ENCODE results near the gene ACTMAP. TPM values are rescaled to one million over a fixed set of nuclear protein-coding genes. Genes with fewer than 3 reads are reported as not detected.

ACTMAP gene
- polyA plus RNA-seq, 3 donors: 4.3 to 13.0 (median 8.5) TPM

- Mint-ChIP-seq H3K27me3 (ENCODE audit: low read depth in 3 of 3) (peaks cover 0 to 3% (median 0%) of the 10 kb centered on the region in 3 donors), H3K9me3 (no peaks in the 10 kb centered on the region), H3K4me3 (peak overlapping the region; percentile 91 to 96), H3K4me1 (peaks cover 68% of the 10 kb centered on the region), H3K27ac (peak overlapping the region; percentile 83 to 97 (median 90)), H3K36me3 (peaks cover 34 to 55% of the 10 kb centered on the region in 2 donors)
- Histone ChIP-seq H3K4me3 (replicated peaks in 1 of 3; ENCODE audit: low read depth in 2 of 3, low read length in 3 of 3) (peak overlapping the region; percentile 94), H4K20me1 (ENCODE audit: insufficient read depth, low read length) (peaks cover 54% of the 10 kb centered on the region), H3K79me2 (ENCODE audit: insufficient read depth, low read length) (peaks cover 57% of the 10 kb centered on the region), H3K4me2 (replicated peaks; ENCODE audit: extremely low read depth, low read length, poor library complexity, severe bottlenecking) (peak overlapping the region; percentile 94), H3K9ac (ENCODE audit: insufficient read depth, low read length, poor library complexity, severe bottlenecking) (peak overlapping the region; percentile 72), H3K27ac (ENCODE audit: low read depth in 1 of 2, low read length in 2 of 2) (peak overlapping the region; percentile 61 to 83), H2AFZ (ENCODE audit: insufficient read depth, low read depth, low read length, poor library complexity, severe bottlenecking) (no peak overlapping the region), H3K4me1 (ENCODE audit: control insufficient read depth in 1 of 2, insufficient read depth in 2 of 2, low read length in 2 of 2) (peaks cover 60 to 61% of the 10 kb centered on the region in 2 donors), H3K27me3 (ENCODE audit: control insufficient read depth in 2 of 2, insufficient read depth in 2 of 2, low read length in 2 of 2) (no peaks in the 10 kb centered on the region), H3K36me3 (replicated peaks in 1 of 2; ENCODE audit: control insufficient read depth in 1 of 2, insufficient read depth in 2 of 2, low read length in 2 of 2) (peaks cover 29 to 46% of the 10 kb centered on the region in 2 donors), H3K9me3 (replicated peaks in 1 of 2; ENCODE audit: control insufficient read depth in 1 of 2, insufficient read depth in 1 of 2, low read length in 2 of 2) (no peaks in the 10 kb centered on the region)
- no peak for DNase-seq
- intact Hi-C loops (cut with micrococcal nuclease): loop anchor here (5.0 to 10.0 kb wide), 2 partner anchors 45 to 47 kb away; partner anchors contain the start of genes ACTMAP (in 2 of the 2) and SNRPA (in 2 of the 2)
- no peak for TF ChIP-seq CTCF (IDR thresholded peaks at IDR 0.05)
- WGBS (ENCODE audit: insufficient coverage): 1% methylated on average over 34 of the region's 40 CpGs
These were observed 49.5 kb upstream of the ACTMAP start for GRCh38 chr19:40799558-40800338.

- Mint-ChIP-seq H3K9me3 (no peaks in the 10 kb centered on the region), H3K4me1 (peaks cover 60% of the 10 kb centered on the region), H3K27me3 (ENCODE audit: low read depth in 3 of 3) (peaks cover 0 to 3% (median 0%) of the 10 kb centered on the region in 3 donors), H3K36me3 (peaks cover 30 to 50% of the 10 kb centered on the region in 2 donors), H3K4me3 (peak within 1 kb of the TSS; percentile 91 to 96), H3K27ac (peak within 1 kb of the TSS; percentile 97 to 99 (median 98))
- intact Hi-C loops (cut with micrococcal nuclease): loop anchor here in 1 of 2 donors (1.0 to 5.0 kb wide), 3 partner anchors 21 to 82 kb away; partner anchors contain the start of genes ACTMAP, ITPKC, RAB4B and SNRPA
- Histone ChIP-seq H3K27ac (ENCODE audit: low read depth in 1 of 2, low read length in 2 of 2) (peak within 1 kb of the TSS; percentile 93 to 94), H3K9me3 (replicated peaks in 1 of 2; ENCODE audit: control insufficient read depth in 1 of 2, insufficient read depth in 1 of 2, low read length in 2 of 2) (no peaks in the 10 kb centered on the region), H3K4me2 (replicated peaks; ENCODE audit: extremely low read depth, low read length, poor library complexity, severe bottlenecking) (peak within 1 kb of the TSS; percentile 94), H4K20me1 (ENCODE audit: insufficient read depth, low read length) (peaks cover 46% of the 10 kb centered on the region), H3K4me1 (ENCODE audit: control insufficient read depth in 1 of 2, insufficient read depth in 2 of 2, low read length in 2 of 2) (peaks cover 52 to 54% of the 10 kb centered on the region in 2 donors), H2AFZ (ENCODE audit: insufficient read depth, low read depth, low read length, poor library complexity, severe bottlenecking) (peak within 1 kb of the TSS; percentile 70), H3K36me3 (replicated peaks in 1 of 2; ENCODE audit: control insufficient read depth in 1 of 2, insufficient read depth in 2 of 2, low read length in 2 of 2) (peaks cover 24 to 38% of the 10 kb centered on the region in 2 donors), H3K27me3 (ENCODE audit: control insufficient read depth in 2 of 2, insufficient read depth in 2 of 2, low read length in 2 of 2) (no peaks in the 10 kb centered on the region), H3K79me2 (ENCODE audit: insufficient read depth, low read length) (peaks cover 49% of the 10 kb centered on the region), H3K4me3 (replicated peaks in 1 of 3; ENCODE audit: low read depth in 2 of 3, low read length in 3 of 3) (peak within 1 kb of the TSS; percentile 94), H3K9ac (ENCODE audit: insufficient read depth, low read length, poor library complexity, severe bottlenecking) (peak within 1 kb of the TSS; percentile 72)
- WGBS (ENCODE audit: insufficient coverage): under 1% methylated on average over 74 of the region's 110 CpGs
- TF ChIP-seq CTCF (IDR thresholded peaks at IDR 0.05): no peak
- peak; percentile 100 for DNase-seq
These were observed 48.6 kb upstream of the ACTMAP start, which contains the start of gene EGLN2 for GRCh38 chr19:40798683-40799557. EGLN2 (plus strand) TSS chr19:40799191; CDS start chr19:40800573, 1,382 bp downstream.

Data from CD14-positive monocyte (primary cell).